B cell (primary cell): Measurements from ENCODE around the gene LDB3. TPM values are rescaled to one million over a fixed set of nuclear protein-coding genes. Genes with fewer than 3 reads are reported as not detected.

ENCODE experiments used
- ATAC-seq: fragments of 200-7000 bp; cut with Tn5 transposase; one replicate; pipeline ENCODE4 v1.10.0; 2021; ENCODE audit warnings: low read depth, mild to moderate bottlenecking, moderate number of reproducible peaks, moderate library complexity
- CTCF ChIA-PET: fragments of 350-600 bp; sonication (Branson Sonifier 250); formaldehyde crosslinking; loops from one replicate; lab custom pipeline; 2021; ENCODE audit warnings: antibody characterized with exemption, inconsistent platforms; lab: Charles Lee
- POLR2A ChIA-PET: fragments of 350-600 bp; sonication (Branson Sonifier 250); formaldehyde crosslinking; loops from one replicate; lab custom pipeline; 2021; ENCODE audit warnings: antibody characterized with exemption; lab: Charles Lee
- DNase-seq: peaks from one replicate; pipeline ENCODE4 v3.0.0; 2013
- H2AFZ ChIP-seq: 2 replicates; pipeline ENCODE4 v1.6.1; 2012; ENCODE audit warnings: mild to moderate bottlenecking, low read depth, low read length; ENCODE audit not compliant: insufficient read depth, poor library complexity, severe bottlenecking
- H3K27ac ChIP-seq, 2 donors: 1 replicate in 1 of 2; 2 replicates in 1 of 2; pipeline ENCODE4 v1.5.1; 2012 to 2013; ENCODE audit warnings: low read length in 2 of 2, mild to moderate bottlenecking in 2 of 2, moderate library complexity in 1 of 2
- H3K27me3 ChIP-seq, 4 experiments: fragments of 200-600 bp in 1 of 4; sonication (generic) in 1 of 4; replicated peaks in 1 of 4; 1 replicate in 2 of 4; 2 replicates in 2 of 4; pipeline versions ENCODE4 v1.6.1 to v1.7.0; 2013 to 2016; ENCODE audit warnings: low read length in 3 of 4, mild to moderate bottlenecking in 2 of 4, mixed read lengths in 1 of 4, moderate library complexity in 1 of 4; ENCODE audit not compliant: insufficient read depth in 4 of 4, control insufficient read depth in 3 of 4; ENCODE audit errors: control extremely low read depth in 1 of 4
- H3K36me3 ChIP-seq, 2 experiments: replicated peaks in 1 of 2; 1 replicate in 1 of 2; 2 replicates in 1 of 2; pipeline versions ENCODE4 v1.6.1 to v1.7.1; 2013; ENCODE audit warnings: low read length in 1 of 2; ENCODE audit not compliant: insufficient read depth in 2 of 2, control insufficient read depth in 1 of 2; ENCODE audit errors: control extremely low read depth in 1 of 2, extremely low read depth in 1 of 2
- H3K4me1 ChIP-seq, 2 donors: fragments of 200-600 bp in 1 of 2; sonication (generic) in 1 of 2; 1 replicate in 1 of 2; 2 replicates in 1 of 2; pipeline versions ENCODE4 v1.5.1 to v1.6.1; 2013 to 2017; ENCODE audit warnings: low read length in 2 of 2; ENCODE audit not compliant: control insufficient read depth in 2 of 2, insufficient read depth in 2 of 2
- H3K4me2 ChIP-seq: replicated peaks from 2 replicates; pipeline ENCODE3; 2012; ENCODE audit warnings: mild to moderate bottlenecking, low read depth, low read length; ENCODE audit not compliant: poor library complexity, severe bottlenecking
- H3K4me3 ChIP-seq, 5 experiments: fragments of 200-600 bp in 1 of 5; sonication (generic) in 1 of 5; 1 replicate in 3 of 5; 2 replicates in 2 of 5; pipeline versions ENCODE4 v1.5.1 to v1.7.0; 2011 to 2016; ENCODE audit warnings: low read length in 4 of 5, mild to moderate bottlenecking in 4 of 5, low read depth in 2 of 5, control low read depth in 1 of 5, moderate library complexity in 1 of 5; ENCODE audit not compliant: insufficient read depth in 1 of 5; ENCODE audit errors: control extremely low read depth in 1 of 5, extremely low read depth in 1 of 5
- H3K79me2 ChIP-seq: fragments of 200-600 bp; sonication (generic); one replicate; pipeline ENCODE4 v1.6.0; 2016; ENCODE audit warnings: low read length; ENCODE audit not compliant: control insufficient read depth, insufficient read depth
- H3K9ac ChIP-seq: fragments of 200-600 bp; sonication (generic); 2 replicates; pipeline ENCODE4 v1.6.1; 2017; ENCODE audit warnings: mild to moderate bottlenecking, low read length, moderate library complexity
- H3K9me3 ChIP-seq, 3 donors: one replicate each; pipeline versions ENCODE4 v1.6.1 to v1.7.1; 2013; ENCODE audit warnings: low read length in 2 of 3; ENCODE audit not compliant: control insufficient read depth in 2 of 3, insufficient read depth in 1 of 3; ENCODE audit errors: control extremely low read depth in 1 of 3
- H4K20me1 ChIP-seq: 2 replicates; pipeline ENCODE4 v1.6.0; 2012; ENCODE audit warnings: mild to moderate bottlenecking, low read length; ENCODE audit not compliant: insufficient read depth, control insufficient read depth, poor library complexity, severe bottlenecking
- H3K27ac Mint-ChIP-seq: one replicate; pipeline ENCODE4 v1.8.0; 2021; ENCODE audit warnings: mixed read lengths
- H3K27me3 Mint-ChIP-seq: one replicate; pipeline ENCODE4 v1.8.0; 2021; ENCODE audit warnings: mixed read lengths
- H3K4me1 Mint-ChIP-seq: one replicate; pipeline ENCODE4 v1.8.0; 2021; ENCODE audit warnings: mixed read lengths
- H3K4me3 Mint-ChIP-seq: one replicate; pipeline ENCODE4 v1.8.0; 2021; ENCODE audit warnings: mixed read lengths
- H3K9me3 Mint-ChIP-seq: one replicate; pipeline ENCODE4 v1.8.0; 2022; ENCODE audit warnings: mixed read lengths; ENCODE audit not compliant: insufficient read depth
- EZH2 ChIP-seq: IDR thresholded peaks from 2 replicates; pipeline ENCODE4 v1.6.1; 2012; ENCODE audit warnings: borderline replicate concordance, low read depth, mild to moderate bottlenecking, moderate library complexity, low read length; ENCODE audit not compliant: insufficient read depth, poor library complexity, severe bottlenecking
- WGBS: methylation state at CpG from one replicate; pipeline ENCODE4 v1.1.5; 2013; ENCODE audit warnings: missing lambda C conversion rate; ENCODE audit not compliant: insufficient coverage; 5-methylcytosine and 5-hydroxymethylcytosine counted together
- intact Hi-C: fragments of 100-400 bp; cut with micrococcal nuclease; formaldehyde crosslinking; loops from one replicate; pipeline ENCODE4 v1.10.0; 2022
- polyA plus RNA-seq: library from polyadenylated mRNA; depleted of rRNA; stranded (reverse); fragments of >200 nt; gene quantifications from 2 replicates; pipeline ENCODE4 v1.2.3, GENCODE V29; 2012
- total RNA-seq, 2 donors: library from RNA; stranded (reverse); fragments of 120-200 nt in 1 of 2; gene quantifications; 1 replicate in 1 of 2; 2 replicates in 1 of 2; pipeline versions ENCODE4 v1.2.3 to v1.2.4, GENCODE V29; 2013 to 2022
- TF ChIP-seq, protein P1 (sequence below): fragments of 200-600 bp; IDR thresholded peaks from one replicate; pipeline ENCODE4 v1.8.0; 2022; ENCODE audit warnings: antibody characterized with exemption, mild to moderate bottlenecking

Gene LDB3
- total and polyA plus RNA-seq, 2 donors (not counting 1 experiment from before 2014, with no cell fraction given): 0.01 to 0.07 TPM

DNA sequence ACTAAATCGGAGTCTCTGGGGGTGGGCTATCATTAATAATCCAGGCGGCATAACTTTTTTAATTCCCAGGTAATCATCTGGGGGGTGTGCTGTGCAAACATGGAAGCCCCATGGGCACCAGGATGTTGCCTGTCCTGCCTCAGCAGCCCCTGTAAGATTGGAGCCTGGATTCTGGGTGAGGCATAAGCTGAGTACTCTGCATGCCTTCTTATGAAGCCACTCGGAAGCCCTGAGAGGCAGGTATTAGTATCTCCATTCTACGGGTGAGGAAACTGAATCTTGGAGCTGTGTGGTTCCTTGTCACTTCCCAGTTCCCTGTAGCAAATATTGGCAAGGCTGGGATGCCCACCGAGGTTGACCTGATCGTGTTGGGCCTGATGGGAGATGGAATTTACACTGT lies 21.4 kb upstream of the LDB3 start:
- Histone ChIP-seq H3K4me1 (peaks cover 0 to 7% of the 10 kb centered on the region in 2 donors), H3K36me3 (no peaks in the 10 kb centered on the region), H3K4me3 (no peak overlapping the region), H2AFZ (no peak overlapping the region), H3K27ac (no peak overlapping the region), H3K27me3 (no peaks in the 10 kb centered on the region), H4K20me1 (no peaks in the 10 kb centered on the region), H3K79me2 (no peaks in the 10 kb centered on the region), H3K9me3 (peaks cover 0 to 4% (median 0%) of the 10 kb centered on the region in 3 donors), H3K9ac (no peak overlapping the region), H3K4me2 (no peak overlapping the region)
- intact Hi-C loops: no loop called here
- TF ChIP-seq EZH2: no peak
- TF ChIP-seq, protein P1, sequence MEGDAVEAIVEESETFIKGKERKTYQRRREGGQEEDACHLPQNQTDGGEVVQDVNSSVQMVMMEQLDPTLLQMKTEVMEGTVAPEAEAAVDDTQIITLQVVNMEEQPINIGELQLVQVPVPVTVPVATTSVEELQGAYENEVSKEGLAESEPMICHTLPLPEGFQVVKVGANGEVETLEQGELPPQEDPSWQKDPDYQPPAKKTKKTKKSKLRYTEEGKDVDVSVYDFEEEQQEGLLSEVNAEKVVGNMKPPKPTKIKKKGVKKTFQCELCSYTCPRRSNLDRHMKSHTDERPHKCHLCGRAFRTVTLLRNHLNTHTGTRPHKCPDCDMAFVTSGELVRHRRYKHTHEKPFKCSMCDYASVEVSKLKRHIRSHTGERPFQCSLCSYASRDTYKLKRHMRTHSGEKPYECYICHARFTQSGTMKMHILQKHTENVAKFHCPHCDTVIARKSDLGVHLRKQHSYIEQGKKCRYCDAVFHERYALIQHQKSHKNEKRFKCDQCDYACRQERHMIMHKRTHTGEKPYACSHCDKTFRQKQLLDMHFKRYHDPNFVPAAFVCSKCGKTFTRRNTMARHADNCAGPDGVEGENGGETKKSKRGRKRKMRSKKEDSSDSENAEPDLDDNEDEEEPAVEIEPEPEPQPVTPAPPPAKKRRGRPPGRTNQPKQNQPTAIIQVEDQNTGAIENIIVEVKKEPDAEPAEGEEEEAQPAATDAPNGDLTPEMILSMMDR: no peak
- WGBS: 95% methylated on average over 5 of the region's 6 CpGs
- H3K4me3 Mint-ChIP-seq: no peak overlapping the region
- POLR2A ChIA-PET: no interaction called here
- DNase-seq: no peak
- no peaks in the 10 kb centered on the region for H3K9me3 Mint-ChIP-seq
- ATAC-seq: no peak
- peaks cover 13% of the 10 kb centered on the region for H3K4me1 Mint-ChIP-seq
- peaks cover 5% of the 10 kb centered on the region for H3K27me3 Mint-ChIP-seq
- CTCF ChIA-PET: no interaction called here
- no peak overlapping the region for H3K27ac Mint-ChIP-seq

DNA sequence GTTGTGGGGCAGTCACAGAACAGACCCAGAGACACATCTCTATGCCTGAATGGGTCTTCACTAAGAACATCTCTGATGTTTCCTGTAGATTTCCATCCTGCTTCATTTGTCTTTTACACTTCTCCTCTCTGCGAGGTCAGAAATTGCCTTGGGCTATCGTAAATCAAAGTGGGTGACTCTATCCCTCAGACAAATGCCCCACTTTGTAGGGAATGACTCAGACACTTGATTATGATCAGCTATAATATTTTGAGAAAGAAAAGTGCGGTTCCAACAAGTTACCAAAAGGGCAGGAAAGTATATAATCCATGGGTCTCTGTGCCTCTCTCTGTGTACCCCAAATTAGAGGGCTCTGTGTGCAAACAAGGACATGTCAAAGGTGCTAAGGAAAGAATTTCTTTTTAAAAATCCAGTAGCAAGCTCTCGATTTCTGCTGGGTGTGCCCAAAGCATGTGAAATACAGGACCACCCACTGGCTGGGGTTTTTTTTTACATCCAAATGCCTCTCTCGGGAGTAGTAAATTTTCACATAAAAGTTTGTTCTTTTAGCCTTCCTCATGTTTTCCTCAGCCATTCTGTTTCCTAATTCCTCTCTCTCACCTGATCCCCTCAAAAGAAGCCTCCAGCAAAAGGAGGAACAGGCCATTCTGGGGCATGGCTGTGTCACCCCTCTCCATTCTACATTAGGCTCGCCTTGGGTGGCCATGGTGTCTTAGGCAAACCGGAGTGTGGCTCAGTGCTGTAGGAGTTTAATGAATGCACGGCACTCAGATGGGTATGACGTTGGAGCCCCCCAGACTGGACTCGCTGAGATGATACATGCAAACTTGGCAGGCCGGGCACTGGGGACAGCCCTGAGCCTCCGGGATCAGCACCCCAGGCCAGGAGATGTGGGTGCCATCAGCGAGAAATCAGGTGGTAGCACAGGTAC lies 20.3 kb upstream of the LDB3 start:
- no peaks in the 10 kb centered on the region for H3K9me3 Mint-ChIP-seq
- Histone ChIP-seq H3K27ac (no peak overlapping the region), H3K36me3 (no peaks in the 10 kb centered on the region), H3K4me3 (no peak overlapping the region), H3K79me2 (no peaks in the 10 kb centered on the region), H4K20me1 (no peaks in the 10 kb centered on the region), H3K4me2 (no peak overlapping the region), H3K4me1 (peaks cover 0 to 6% of the 10 kb centered on the region in 2 donors), H3K9me3 (no peaks in the 10 kb centered on the region), H3K9ac (no peak overlapping the region), H2AFZ (no peak overlapping the region), H3K27me3 (no peaks in the 10 kb centered on the region)
- no peak for ATAC-seq
- peaks cover 13% of the 10 kb centered on the region for H3K4me1 Mint-ChIP-seq
- ChIA-PET CTCF (no interaction called here), POLR2A (no interaction called here)
- no peak for TF ChIP-seq EZH2
- TF ChIP-seq, protein P1: no peak
- no peak overlapping the region for H3K4me3 Mint-ChIP-seq
- peaks cover 5% of the 10 kb centered on the region for H3K27me3 Mint-ChIP-seq
- intact Hi-C loops: no loop called here
- WGBS: 88% methylated on average over 8 of the region's 13 CpGs
- no peak for DNase-seq
- no peak overlapping the region for H3K27ac Mint-ChIP-seq
